ENCODE measurements around the gene CCDC149. TPM values are rescaled to one million over a fixed set of nuclear protein-coding genes. Genes with fewer than 3 reads are reported as not detected.

Gene CCDC149
- total RNA-seq, 1 donor from 2014 or later = 10.2 TPM

DNA sequence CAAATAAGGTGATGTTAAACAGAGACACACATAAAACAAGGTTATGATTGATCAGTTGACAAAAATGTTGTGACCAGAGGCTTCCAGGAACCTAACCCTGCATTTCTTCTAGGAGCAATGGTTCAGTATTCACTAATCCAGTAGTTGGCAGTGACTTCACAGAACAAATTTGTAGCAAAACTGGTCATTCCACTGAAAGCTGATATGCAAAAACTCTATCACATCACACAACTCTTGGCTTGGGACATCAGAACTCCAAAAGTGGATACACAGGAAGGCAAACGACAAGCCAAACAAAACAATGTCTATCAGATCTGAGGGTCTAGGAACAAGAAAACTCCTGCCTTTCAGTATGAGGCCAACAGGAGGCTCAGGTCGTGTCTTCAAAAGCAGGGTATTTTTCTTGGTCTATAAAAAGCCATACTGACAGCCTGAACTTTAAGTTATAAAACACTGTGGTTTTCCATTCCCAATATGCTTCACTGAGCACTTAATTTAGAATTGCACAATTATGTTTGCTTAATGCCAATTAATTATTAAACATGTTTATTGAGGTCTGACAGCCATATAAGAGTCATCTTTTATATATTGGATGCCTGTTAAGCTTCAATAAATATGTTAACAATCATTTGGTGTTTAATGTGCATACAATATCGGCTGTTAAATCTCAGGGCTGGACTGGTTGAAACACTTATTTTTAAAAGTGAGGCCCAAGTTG, 71.9 kb downstream of the CCDC149 start:
- Histone ChIP-seq H3K4me1 (ENCODE audit: insufficient read depth, low read length) (no peaks in the 10 kb centered on the region), H2AFZ (ENCODE audit: low read depth, low read length) (no peak overlapping the region), H3K36me3 (ENCODE audit: insufficient read depth, low read length) (no peaks in the 10 kb centered on the region), H3K4me2 (ENCODE audit: low read length) (no peak overlapping the region), H4K20me1 (ENCODE audit: insufficient read depth, low read length) (no peaks in the 10 kb centered on the region), H3K79me2 (ENCODE audit: insufficient read depth, low read length) (no peaks in the 10 kb centered on the region), H3K9me3 (ENCODE audit: insufficient read depth, low read depth, low read length) (no peaks in the 10 kb centered on the region), H3K27me3 (ENCODE audit: insufficient read depth, low read length) (no peaks in the 10 kb centered on the region), H3K9ac (ENCODE audit: low read length) (no peak overlapping the region), H3K4me3 (ENCODE audit: insufficient read depth, low read depth, low read length) (no peak overlapping the region), H3K27ac (ENCODE audit: low read depth, low read length) (no peak overlapping the region)
- no peak for TF ChIP-seq EZH2 (IDR thresholded peaks at IDR 0.05; ENCODE audit: insufficient read depth, low read length)
- TF ChIP-seq, protein P1, sequence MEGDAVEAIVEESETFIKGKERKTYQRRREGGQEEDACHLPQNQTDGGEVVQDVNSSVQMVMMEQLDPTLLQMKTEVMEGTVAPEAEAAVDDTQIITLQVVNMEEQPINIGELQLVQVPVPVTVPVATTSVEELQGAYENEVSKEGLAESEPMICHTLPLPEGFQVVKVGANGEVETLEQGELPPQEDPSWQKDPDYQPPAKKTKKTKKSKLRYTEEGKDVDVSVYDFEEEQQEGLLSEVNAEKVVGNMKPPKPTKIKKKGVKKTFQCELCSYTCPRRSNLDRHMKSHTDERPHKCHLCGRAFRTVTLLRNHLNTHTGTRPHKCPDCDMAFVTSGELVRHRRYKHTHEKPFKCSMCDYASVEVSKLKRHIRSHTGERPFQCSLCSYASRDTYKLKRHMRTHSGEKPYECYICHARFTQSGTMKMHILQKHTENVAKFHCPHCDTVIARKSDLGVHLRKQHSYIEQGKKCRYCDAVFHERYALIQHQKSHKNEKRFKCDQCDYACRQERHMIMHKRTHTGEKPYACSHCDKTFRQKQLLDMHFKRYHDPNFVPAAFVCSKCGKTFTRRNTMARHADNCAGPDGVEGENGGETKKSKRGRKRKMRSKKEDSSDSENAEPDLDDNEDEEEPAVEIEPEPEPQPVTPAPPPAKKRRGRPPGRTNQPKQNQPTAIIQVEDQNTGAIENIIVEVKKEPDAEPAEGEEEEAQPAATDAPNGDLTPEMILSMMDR (IDR thresholded peaks at IDR 0.05; ENCODE audit: insufficient read depth, low read depth, low read length) = no peak
- FAIRE-seq = no peak
- Mint-ChIP-seq H3K27me3 (ENCODE audit: low read depth, unreplicated experiment) (no peaks in the 10 kb centered on the region), H3K9me3 (ENCODE audit: unreplicated experiment) (no peaks in the 10 kb centered on the region), H3K27ac (ENCODE audit: unreplicated experiment) (no peak overlapping the region), H3K36me3 (ENCODE audit: low read depth, unreplicated experiment) (peaks cover 20% of the 10 kb centered on the region), H3K4me1 (ENCODE audit: low read depth, unreplicated experiment) (no peaks in the 10 kb centered on the region), H3K4me3 (ENCODE audit: unreplicated experiment) (no peak overlapping the region)
- DNase-seq (ENCODE audit: low read depth) = no peak

DNA sequence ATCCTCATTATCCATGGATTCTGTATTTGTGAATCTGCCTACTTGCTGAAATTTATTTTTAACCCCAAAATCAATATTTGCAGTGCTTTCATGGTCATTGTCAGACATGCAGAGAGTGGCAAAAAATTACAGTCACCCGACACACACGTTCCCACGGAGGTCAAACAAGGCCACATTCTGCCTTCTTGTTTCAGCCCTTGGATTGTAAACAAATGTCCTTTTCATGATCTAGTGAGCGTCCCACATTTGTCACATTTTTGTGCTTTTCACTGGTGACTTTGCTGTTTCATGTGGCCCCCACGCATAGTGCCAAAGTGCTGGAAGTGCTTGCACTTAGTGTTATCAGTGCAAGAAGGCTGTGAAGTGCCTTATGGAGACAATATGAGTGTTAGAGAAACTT, 72.5 kb downstream of the CCDC149 start:
- no peaks in the 10 kb centered on the region for H3K9me3 ChIP-seq (ENCODE audit: insufficient read depth, low read depth, low read length)
- H3K9me3 Mint-ChIP-seq (ENCODE audit: unreplicated experiment) = no peaks in the 10 kb centered on the region
- H3K4me3 Mint-ChIP-seq (ENCODE audit: unreplicated experiment) = no peak overlapping the region
- peaks cover 20% of the 10 kb centered on the region for H3K36me3 Mint-ChIP-seq (ENCODE audit: low read depth, unreplicated experiment)
- H3K27ac Mint-ChIP-seq (ENCODE audit: unreplicated experiment) = no peak overlapping the region
- no peak overlapping the region for H3K4me2 ChIP-seq (ENCODE audit: low read length)
- no peak for DNase-seq (ENCODE audit: low read depth)
- no peaks in the 10 kb centered on the region for H3K27me3 Mint-ChIP-seq (ENCODE audit: low read depth, unreplicated experiment)
- H3K27me3 ChIP-seq (ENCODE audit: insufficient read depth, low read length) = no peaks in the 10 kb centered on the region
- FAIRE-seq = no peak
- H3K27ac ChIP-seq (ENCODE audit: low read depth, low read length) = no peak overlapping the region
- no peak overlapping the region for H3K4me3 ChIP-seq (ENCODE audit: insufficient read depth, low read depth, low read length)
- no peak overlapping the region for H2AFZ ChIP-seq (ENCODE audit: low read depth, low read length)
- H3K4me1 Mint-ChIP-seq (ENCODE audit: low read depth, unreplicated experiment) = no peaks in the 10 kb centered on the region
- no peak overlapping the region for H3K9ac ChIP-seq (ENCODE audit: low read length)
- no peaks in the 10 kb centered on the region for H3K79me2 ChIP-seq (ENCODE audit: insufficient read depth, low read length)
- no peaks in the 10 kb centered on the region for H3K4me1 ChIP-seq (ENCODE audit: insufficient read depth, low read length)
- no peaks in the 10 kb centered on the region for H3K36me3 ChIP-seq (ENCODE audit: insufficient read depth, low read length)
- no peaks in the 10 kb centered on the region for H4K20me1 ChIP-seq (ENCODE audit: insufficient read depth, low read length)
- TF ChIP-seq EZH2 (IDR thresholded peaks at IDR 0.05; ENCODE audit: insufficient read depth, low read length) = no peak
- TF ChIP-seq, protein P1 (IDR thresholded peaks at IDR 0.05; ENCODE audit: insufficient read depth, low read depth, low read length) = no peak

DNA sequence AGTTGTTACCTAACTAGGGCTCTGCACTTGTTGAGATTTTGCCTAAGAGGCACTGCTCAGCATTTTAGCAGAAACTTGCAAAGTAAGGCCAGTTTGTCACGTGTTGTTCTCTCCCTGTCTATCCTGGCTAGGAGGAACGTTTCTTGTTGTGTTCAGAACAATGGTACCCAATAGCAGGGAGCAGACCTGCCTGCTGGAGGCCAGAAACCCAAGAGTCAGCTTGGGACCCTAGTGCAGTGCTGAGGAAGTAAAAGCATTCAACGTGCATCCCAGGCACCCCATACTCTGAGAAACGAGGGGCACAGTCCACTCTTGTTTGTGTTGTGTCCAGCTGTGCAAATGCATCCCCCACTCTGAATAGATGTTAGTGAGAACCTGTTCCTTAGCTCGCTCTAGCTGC, 75.1 kb downstream of the CCDC149 start:
- DNase-seq (ENCODE audit: low read depth) (no peak), FAIRE-seq (no peak)
- H3K4me3 Mint-ChIP-seq (ENCODE audit: unreplicated experiment) = no peak overlapping the region
- TF ChIP-seq EZH2 (IDR thresholded peaks at IDR 0.05; ENCODE audit: insufficient read depth, low read length) = no peak
- TF ChIP-seq, protein P1 (IDR thresholded peaks at IDR 0.05; ENCODE audit: insufficient read depth, low read depth, low read length) = no peak
- H4K20me1 ChIP-seq (ENCODE audit: insufficient read depth, low read length) = no peaks in the 10 kb centered on the region
- no peak overlapping the region for H3K4me2 ChIP-seq (ENCODE audit: low read length)
- no peaks in the 10 kb centered on the region for H3K9me3 ChIP-seq (ENCODE audit: insufficient read depth, low read depth, low read length)
- H3K4me1 Mint-ChIP-seq (ENCODE audit: low read depth, unreplicated experiment) = no peaks in the 10 kb centered on the region
- no peaks in the 10 kb centered on the region for H3K27me3 ChIP-seq (ENCODE audit: insufficient read depth, low read length)
- no peaks in the 10 kb centered on the region for H3K79me2 ChIP-seq (ENCODE audit: insufficient read depth, low read length)
- H3K36me3 ChIP-seq (ENCODE audit: insufficient read depth, low read length) = no peaks in the 10 kb centered on the region
- no peaks in the 10 kb centered on the region for H3K4me1 ChIP-seq (ENCODE audit: insufficient read depth, low read length)
- H3K27ac ChIP-seq (ENCODE audit: low read depth, low read length) = no peak overlapping the region
- H3K9ac ChIP-seq (ENCODE audit: low read length) = no peak overlapping the region
- H2AFZ ChIP-seq (ENCODE audit: low read depth, low read length) = no peak overlapping the region
- peaks cover 20% of the 10 kb centered on the region for H3K36me3 Mint-ChIP-seq (ENCODE audit: low read depth, unreplicated experiment)
- no peaks in the 10 kb centered on the region for H3K27me3 Mint-ChIP-seq (ENCODE audit: low read depth, unreplicated experiment)
- H3K9me3 Mint-ChIP-seq (ENCODE audit: unreplicated experiment) = no peaks in the 10 kb centered on the region
- H3K4me3 ChIP-seq (ENCODE audit: insufficient read depth, low read depth, low read length) = no peak overlapping the region
- H3K27ac Mint-ChIP-seq (ENCODE audit: unreplicated experiment) = no peak overlapping the region

Measured in astrocyte (in vitro differentiated cells and primary cell).